GM19238 (cell line): ENCODE data around the gene CLEC18B.
"Not testable (repeated sequence)": the region's sequence is repeated elsewhere in the genome, so short reads cannot be mapped to it uniquely, and the experiment has no call there.

Experiments
- DNase-seq: peaks from one replicate; pipeline ENCODE4 v3.0.0; 2011; ENCODE audit warnings: low spot score; ENCODE audit not compliant: insufficient read length

Gene CLEC18B

DNA sequence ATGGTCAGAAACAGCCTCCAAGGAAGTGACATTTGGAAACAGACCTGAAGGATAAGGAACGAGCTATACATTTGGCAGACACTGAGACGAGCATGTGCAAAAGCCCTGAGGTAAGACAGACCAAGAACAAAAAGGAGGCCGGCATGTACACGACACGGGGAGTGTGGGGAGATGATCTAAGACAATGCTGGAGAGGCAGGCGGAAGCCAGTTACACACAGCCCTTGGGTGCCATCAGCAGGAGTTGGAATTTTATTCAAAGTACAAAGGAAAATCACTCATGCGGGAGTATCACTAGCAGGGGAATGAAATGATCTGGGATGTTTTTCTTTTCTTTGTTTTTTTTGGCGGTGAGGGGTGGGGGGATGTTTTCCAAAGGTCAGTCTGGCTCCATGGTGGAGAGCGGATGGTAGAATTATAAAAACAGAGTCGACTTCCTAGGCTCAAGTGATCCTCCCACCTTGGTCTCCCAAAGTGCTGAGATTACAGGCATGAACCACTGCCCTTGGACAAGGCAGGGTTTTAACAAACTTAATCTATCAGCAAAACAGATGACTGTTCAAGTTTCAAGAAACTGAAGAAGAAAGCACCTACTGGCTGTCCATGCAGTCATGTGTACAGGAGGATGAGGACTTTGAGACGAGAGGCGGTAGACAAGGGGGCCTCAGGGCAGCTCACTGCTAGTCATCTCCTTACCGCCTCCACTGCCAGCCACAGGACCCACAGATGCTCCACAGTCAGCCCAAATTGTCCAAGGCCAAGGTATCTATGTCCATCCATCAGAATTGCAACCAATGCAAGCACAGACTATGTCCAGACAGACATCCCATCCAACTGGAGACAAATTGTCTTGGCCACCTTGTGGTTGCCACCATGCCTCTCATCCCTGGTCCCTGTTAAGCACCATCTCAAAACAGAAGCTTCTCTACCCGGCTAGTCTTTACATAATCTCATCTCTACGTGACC, 59.4 kb downstream of the CLEC18B start:
- DNase-seq: not testable (repeated sequence)
